NCI-H510A (cell line): Measurements from ENCODE around the gene SERTAD2.

Experiments used
- DNase-seq: peaks from one replicate; lab custom pipeline; 2025; lab: John Stamatoyannopoulos, UW

Gene SERTAD2, protein sequence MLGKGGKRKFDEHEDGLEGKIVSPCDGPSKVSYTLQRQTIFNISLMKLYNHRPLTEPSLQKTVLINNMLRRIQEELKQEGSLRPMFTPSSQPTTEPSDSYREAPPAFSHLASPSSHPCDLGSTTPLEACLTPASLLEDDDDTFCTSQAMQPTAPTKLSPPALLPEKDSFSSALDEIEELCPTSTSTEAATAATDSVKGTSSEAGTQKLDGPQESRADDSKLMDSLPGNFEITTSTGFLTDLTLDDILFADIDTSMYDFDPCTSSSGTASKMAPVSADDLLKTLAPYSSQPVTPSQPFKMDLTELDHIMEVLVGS

DNA sequence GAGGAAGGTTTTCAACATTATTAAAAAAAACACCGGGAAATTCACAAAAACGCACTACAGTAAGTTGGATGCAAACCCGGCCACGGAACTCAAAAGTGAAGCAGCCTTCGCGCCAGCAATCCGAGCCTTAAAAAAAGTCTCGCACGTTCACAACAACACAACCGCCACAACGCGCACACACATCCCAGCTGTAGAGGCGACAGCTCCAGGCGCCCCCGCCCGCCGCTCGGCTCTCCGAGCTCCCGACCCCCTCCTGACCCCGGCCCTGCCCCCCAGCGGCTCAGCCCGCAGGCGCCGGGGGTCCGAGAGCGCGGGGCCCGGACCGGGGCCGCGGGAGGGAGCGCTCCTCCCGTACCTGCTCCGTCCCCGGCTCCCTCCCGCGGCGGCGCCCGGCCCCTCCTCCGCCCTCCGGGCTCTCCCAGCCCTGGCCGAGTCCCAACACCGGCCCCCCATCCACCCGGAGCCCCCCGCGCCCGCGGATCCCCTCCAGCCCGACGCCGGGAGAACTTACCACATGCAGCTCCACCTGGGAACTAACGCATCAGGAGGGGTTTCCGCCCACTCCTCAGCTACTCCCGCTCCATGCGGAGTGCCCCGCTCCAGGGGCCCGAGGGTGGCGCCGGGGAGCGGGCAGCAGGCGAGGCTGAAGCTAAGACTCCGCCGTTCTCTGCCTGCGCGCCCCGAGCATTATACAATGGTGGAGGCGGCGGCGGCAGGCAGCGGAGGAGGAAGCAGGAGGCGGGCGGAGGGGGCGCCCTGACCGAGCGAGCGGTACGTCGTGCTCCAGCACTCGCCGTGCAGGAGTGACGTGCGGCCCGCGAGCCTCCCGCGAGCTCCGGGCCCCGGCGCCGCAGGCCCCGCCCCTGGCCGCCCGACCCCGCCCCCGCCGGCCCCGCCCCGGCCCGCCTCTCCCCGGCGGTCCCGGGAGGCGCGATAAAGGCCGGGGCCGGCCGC, at the start of gene SERTAD2:
TSS of gene SERTAD2 (minus strand) at position 805 of the 954 bp plus-strand sequence. CDS start 17,042 bp downstream, outside the sequence.
- DNase-seq: peak; percentile 88

DNA sequence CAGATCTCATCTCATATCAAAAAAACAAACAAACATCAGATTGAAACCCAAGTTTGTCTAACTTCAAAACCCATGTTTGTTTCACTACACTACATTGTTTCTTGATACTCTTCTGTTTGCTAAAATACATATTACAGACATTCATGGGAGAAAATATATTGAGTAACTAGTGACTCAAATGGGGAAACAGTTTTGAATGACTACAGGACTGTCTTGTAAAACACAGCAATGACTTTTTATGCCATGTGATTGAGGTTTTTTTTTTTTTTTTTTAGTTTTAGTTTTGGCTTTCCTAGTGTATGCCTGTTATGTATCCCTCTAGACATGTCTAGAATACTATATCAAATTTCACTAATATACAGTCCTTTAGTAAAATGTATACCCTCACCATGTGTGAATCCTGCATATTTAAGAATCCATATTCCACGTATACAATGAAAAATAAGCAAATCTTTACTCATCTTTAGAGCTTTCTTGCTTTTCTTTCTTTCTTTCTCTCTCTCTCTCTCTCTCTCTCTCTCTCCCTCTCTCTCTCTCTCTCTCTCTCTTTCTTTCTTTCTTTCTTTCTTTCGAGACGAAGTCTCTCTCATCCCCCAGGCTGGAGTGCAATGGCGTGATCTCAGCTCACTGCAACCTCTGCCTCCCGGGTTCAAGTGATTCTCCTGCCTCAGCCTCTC, 46.6 kb upstream of the SERTAD2 start:
- no peak for DNase-seq

DNA sequence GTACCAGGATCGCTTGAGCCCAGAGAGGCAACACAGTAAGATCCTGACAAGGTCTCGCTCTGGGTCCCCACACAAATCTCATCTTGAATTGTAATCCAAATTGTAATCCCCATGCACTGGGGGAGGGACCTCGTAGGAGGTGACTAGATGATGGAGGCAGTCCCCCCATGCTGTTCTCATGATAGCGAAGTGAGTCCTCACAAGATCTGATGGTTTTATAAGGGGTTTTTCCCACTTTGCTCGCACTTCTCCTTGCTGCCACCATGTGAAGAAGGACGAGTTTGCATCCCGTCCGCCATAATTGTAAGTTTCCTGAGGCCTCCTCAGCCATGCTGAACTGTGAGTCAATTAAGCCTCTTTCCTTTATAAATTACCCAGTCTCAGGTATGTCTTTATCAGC, 46.0 kb upstream of the SERTAD2 start:
- no peak for DNase-seq

DNA sequence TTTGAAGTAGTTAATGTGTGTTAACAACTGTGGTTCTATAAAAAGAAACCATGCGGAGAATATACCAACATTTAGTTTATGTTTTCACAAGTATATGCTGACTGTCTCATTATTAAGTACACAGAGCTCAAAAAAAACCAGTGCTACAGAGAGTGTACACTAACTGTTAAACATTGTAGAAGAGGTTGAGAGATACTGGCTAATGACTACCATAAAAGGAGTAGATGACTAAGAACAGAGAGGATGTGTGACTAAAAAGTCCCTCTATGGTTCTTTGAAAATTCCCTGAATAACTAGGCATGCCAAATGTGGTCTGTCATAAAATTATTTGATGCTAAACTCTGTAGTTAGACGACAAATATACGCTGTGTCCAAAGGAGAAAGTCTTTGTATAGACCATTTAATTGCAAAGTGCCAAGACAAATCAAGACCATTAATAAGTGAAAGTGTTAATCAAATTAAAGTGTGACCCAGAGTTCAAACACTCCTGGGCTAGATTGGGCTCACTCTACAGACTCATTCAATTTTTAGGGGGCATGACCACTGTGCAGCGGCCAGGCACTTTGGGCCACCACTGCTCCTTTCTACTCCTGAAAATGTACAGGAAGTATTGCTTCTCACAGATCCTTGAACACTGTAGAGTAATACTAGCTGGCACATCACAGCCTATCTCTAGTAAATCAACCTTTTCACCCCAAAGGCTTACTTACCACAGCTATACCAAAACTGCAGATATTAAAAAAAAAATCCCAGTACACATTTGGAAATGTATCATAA, 45.1 kb upstream of the SERTAD2 start:
- no peak for DNase-seq

DNA sequence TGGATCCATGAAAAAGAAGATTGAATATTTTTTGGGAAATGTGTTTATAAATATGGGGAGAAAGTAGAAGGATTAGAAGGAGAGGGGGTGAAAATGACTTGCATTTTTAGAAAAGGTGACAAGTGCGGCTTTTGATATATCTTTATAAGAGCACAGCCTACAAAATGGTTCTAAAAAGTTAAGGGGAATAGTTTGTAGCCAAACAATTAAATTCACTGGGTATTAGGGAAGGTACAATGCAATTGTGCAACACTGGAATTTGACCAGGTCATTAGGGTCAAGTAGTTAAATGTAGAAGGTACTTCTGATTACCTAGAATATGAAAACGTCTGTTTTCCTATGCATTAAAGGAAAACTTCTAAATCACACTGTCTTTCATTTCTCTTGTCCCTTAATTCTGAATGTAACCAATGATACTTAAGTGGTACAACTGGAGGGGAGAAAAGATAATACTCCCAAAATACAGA, 44.5 kb upstream of the SERTAD2 start:
- no peak for DNase-seq

DNA sequence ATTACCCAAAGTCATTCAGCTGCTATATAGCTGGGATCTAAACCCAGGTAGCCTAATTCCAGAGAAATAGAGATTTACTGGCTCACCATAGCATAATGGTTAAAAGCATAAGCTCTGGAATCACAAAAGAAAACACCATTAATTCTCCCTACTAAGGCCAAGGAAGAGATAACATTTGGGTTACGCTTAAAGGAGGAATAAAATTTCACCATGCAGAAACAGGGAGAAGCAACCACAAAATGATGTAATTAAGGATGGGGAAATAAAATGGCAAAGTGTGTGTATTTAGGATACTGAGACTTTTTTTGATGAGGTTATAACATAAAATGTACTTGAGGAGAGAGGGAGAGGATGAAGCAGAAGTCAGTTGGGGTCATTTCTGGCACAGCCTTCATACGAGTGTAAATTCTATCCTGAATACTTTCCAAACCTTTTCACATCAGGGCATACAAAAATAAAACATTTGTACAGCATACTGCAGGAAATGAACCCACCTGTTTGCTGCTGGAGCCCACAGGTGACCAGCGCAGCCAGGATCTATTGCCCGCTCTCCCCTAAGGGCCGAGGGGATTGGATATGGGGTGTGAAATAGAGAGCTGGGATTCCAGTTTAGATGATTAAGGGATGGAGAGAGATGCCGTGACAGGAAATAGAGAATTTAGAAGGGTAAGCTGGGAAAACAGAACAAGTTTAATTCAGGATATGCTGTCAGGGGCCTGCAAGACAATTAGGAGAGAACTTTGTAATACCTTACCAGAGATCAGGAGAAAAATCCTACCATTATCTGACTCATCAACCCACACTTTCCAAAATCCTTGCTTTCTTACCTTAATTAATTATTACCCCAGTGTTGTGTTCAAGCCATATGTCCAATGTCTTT, 43.8 kb upstream of the SERTAD2 start:
- no peak for DNase-seq

DNA sequence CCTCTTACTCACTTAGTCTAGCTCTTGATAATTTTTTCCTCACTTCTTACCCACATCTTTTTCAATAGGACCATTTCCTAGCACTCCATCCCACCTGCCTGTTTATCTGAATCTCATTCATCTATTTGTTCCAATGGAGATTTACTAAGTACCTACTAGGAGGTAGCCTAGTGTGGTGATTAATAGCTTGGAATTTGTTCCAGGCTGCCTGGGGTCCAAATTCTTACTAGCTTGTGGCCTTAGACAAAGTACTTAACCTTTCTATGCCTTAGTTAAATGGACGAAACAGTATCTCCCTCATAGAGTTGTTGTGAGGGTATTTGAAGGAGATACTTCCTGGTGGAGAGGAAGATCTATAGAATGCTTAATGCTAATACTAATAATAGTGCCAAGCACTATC, 42.9 kb upstream of the SERTAD2 start:
- DNase-seq: no peak

DNA sequence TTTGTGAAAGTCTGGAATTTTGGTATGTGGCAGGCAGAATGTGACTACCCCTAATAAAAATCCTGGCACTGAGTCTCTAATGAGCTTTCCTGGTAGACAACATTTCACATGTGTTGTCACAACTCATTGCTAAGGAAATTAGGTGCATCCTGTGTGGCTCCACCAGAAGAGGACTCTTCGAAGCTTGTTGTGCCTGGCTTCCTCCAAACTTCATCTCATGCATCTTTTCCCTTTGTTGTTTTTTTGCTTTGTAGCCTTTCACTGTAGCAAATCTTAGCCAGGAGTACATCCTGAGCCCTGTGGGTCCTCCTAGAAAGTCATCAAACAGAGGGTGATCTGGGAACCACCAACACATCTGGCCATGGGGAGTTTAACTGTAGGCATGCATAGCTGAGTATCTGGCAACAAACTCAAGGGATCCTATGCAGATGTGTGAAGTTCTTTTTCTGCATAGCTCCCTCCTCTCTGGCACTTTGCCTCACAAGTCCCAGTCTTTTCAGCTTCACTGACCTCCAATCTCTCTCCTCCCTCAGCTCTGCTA, 42.1 kb upstream of the SERTAD2 start:
- no peak for DNase-seq

DNA sequence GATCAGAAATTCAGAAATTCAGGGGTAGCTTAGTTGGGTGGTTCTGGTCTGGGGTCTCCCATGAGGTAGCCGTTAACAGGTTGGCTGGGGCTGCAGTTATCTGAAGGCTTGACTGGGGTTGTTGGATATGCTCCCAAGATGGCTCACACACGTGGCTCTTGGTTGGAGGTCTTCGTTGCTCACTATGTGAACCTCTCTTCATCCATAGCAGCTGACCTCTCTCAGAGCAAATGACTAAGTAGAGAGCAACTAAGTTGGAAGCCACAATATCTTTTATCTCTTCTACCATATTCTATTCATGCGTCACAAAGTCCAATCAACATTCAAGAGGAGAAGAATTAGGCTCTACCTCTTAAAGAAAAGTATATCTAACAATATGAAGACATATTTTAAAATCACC, 38.7 kb upstream of the SERTAD2 start:
- DNase-seq: no peak

DNA sequence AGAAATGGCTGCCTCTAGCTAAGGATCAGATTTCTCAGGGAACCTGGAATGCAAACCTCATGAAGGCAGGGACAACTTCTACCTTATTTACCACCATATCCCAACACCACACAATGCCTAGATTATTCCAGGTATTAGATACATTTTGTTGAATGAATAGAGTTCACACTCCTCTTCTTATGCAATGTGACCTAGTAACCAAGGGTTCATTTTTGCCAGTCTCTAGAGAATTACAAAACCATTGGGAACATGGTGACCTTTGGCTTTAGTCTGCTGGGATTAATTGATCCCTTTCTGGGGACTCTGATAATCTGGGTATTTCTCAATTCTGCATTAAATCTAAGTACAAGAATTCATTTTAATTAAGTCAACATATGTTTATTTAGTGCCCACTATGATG, 35.2 kb upstream of the SERTAD2 start:
- DNase-seq: no peak

DNA sequence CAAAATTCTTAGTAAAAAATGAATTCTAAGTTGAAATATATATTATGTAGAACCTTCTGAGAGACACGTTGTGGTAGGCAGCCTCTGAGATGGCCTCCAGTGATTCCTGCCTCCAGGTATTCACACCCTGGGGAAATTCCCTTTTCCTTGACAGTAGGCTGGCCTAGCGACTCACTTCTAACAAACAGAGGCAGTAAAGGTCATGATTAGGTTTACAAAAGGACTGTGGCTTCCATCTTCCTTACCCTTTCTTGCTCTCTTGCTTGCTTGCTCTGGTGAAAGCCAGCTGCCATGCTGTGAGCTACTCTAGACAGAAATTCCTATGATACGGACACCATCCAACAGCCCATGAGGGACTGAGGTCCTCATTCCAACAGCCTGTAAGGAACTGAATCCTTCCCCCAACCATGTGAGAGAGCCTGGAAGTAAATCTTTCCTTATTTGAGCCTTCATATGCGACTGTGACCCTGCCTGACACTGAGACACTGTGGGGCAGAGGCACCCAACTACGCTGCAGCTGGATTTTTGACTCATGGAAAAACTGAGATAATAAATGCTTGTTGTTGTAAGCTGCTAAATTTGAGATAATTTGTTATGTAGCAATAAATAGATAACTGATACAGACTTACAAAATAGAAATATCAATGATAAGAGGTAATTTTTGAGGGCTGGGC, 32.7 kb upstream of the SERTAD2 start:
- no peak for DNase-seq

DNA sequence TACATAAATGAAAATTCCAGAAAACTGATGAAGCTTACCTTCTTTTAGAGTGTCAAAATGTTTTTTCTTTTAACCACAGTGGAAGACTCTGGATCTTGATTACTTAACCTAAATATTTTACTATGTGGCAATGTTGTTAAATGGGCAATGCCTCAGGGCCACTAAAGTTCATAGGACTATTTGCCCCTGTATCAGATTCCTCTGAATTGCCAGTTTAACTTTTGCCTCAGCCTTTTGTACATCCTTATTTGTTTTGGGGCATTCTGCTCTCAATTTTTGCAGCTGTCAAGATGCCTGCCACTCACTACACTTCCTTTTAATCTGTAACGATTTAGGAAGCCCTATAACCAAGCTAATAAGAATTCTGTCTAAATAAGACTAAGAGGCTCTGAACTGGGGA, 31.7 kb upstream of the SERTAD2 start:
- no peak for DNase-seq

DNA sequence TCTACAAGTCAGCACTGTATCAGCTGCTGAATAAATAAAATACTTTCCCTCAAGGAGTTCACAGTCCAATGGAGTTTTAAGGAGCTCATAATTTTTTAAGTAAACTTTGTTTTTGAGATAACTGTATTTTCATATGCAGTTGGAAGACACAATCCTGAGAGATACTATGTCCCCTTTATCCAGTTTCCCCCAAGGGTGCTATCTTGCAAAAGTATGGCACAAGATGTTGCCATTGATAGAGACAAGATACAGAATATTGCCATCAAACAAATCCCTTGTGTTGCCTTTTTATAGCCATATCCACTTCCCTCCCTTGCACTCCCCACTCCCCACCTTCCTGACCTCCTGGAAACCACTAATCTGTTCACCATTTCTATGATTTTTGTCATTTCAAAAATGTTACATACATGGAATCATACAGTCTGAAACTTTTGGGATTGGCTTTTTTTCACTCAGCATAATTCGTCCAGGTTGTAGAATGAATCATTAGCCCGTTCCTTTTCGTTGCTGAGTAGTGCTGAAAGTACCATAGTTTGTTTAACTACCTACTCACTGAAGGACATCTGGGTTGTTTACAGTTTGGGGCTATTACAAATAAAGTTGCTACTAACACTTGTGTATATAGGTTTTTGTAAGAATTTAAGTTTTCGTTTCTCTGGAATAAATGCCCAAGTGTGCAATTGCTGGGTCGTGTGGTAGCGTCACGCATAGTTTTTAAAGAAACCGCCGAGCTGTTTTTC, 30.2 kb upstream of the SERTAD2 start:
- no peak for DNase-seq

DNA sequence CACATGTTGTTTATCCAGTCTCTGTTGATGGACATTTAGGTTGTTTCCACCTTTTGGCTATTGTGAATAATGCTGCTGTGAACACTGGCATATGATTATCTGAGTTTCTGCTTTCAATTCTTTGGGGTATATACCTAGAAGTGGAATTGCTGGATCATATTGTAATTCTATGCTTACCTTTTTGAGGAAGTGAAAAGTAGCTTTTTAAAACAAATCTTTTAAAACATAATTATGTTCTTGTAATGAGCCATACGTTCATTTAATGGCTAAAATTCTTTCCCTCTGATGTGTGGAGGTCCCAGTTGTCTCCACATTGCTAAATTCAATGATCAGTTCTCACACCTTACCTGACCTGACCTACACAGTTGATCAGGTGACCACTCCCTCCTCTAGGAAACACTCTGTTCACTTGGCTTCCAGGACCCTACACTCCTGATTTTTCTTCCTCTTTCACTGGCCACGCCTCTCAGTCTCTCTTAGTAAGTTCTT, 27.8 kb upstream of the SERTAD2 start:
- no peak for DNase-seq

DNA sequence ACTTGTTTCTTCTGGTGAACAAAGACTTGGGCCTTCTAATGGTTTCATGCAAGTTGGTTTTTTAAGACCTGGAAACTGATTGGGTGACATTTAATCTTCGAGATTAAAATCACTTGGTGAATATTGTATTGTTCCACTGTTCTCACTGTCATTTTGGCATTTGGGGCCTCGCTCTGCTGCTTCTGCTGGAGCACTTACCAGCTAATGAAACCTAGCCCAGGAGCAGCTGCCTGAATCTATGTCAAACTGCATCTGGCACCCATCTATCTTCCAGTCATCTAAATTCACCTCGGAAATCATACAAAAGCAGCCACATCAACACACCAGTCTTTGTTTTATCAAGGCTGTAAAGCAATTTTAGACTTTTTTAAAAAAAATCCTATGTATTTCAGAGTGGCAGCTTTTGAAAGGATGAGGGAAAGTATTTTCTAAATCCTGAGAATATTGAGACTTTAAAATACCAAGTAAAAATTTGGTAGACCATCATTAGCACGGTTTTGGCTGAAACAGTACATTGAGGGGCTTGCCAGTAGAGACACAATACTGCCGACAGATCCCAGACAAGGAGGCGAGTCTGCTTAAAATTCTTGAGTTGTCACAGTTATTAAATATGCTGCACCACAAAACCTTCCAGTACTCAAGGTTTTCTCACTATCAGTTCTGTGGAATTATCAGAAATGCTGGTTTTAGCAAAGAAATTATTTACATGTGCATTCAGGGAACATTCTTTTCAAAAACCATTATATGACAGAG, 26.1 kb upstream of the SERTAD2 start:
- no peak for DNase-seq

DNA sequence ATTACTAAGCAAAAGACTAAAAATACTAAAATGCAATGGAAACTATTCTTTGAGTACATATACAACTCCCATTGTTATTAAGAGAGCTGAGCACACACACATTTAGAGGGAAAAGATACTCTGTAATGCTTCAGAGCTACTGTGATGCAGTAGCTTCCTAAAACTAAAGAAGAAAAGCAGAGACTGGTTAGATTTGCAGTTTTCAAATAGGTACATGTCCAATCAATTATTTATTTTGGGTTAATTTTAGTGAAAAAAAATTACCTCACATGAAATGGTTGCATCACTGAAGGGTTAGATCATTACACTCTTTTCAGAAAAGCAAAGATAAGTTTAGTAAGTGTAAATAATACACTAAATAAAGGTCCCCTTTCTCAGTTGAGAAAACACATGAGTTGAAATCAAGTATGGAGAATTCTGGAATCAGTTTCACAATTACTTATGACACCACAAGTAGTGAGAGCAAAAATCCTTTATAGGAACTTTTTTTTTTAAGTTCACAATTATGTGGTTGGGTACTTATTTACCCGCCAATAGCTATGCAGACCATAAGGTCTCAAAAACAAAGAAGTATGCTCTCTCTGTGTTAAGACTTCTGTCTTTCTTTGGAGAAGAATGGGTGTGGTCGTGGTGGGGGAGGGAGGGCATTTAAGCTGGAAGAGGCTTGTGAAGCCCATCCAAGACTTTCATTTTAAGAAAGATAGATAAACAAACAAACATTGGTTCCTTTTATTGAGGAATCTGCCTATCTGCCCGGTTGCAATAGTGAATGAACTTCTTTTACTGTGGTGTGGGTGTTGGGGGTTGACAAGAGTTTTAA, 25.3 kb upstream of the SERTAD2 start:
- DNase-seq: no peak

DNA sequence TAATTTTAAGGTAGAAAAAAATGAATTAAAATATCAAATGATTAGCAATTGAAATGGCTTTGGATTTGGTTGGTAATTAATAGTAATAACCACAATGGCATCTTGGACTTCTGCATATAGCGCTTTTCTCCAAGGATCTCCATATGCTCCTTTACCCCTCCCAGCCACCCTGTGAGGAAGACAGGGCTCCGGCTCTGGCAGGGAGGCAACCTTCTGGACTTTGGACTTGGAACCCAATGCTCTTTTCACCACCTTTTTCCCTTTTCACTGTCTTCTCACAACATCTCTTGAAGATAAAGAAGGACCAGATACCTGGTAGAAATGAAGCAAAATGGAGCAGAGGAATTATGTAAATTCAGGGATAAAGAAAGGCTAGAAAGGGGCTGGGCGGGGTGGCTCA, 23.8 kb upstream of the SERTAD2 start:
- DNase-seq: no peak
